H1 (cell line): ENCODE data around the gene SFMBT2. TPM values are rescaled to one million over a fixed set of nuclear protein-coding genes. Genes with fewer than 3 reads are reported as not detected.

ENCODE experiments used
- POLR2AphosphoS5 ChIP-seq: IDR thresholded peaks from 2 replicates; pipeline ENCODE4 v1.6.1; 2011; ENCODE audit warnings: low read depth, low read length
- RBBP5 ChIP-seq: IDR thresholded peaks from 2 replicates; pipeline ENCODE4 v1.7.1; 2012; ENCODE audit warnings: low read depth, mild to moderate bottlenecking, inconsistent platforms, low read length, moderate library complexity, borderline replicate concordance
- polyA plus RNA-seq, 7 experiments: library from polyadenylated mRNA; depleted of rRNA in 3 of 7; stranded (reverse) in 5 of 7; unstranded in 2 of 7; fragments of >200 nt in 5 of 7; fragments of 200-250 nt in 2 of 7; gene quantifications; 1 replicate in 5 of 7; 2 replicates in 1 of 7; 4 replicates in 1 of 7; pipeline versions ENCODE4 v1.2.1 to v1.2.3, GENCODE V29; 2011 to 2013; ENCODE audit warnings: missing spikeins in 2 of 7, mixed read lengths in 2 of 7
- total RNA-seq: library from RNA; stranded (reverse); fragmentation: NEBNext Ultra II Directional; extraction: Animal tissue kit (Norgen Biotek cat#: 25700); gene quantifications from 2 replicates; pipeline ENCODE4 v1.2.1, GENCODE V29; 2021

Gene SFMBT2
- total and polyA plus RNA-seq, 2 of the 8 experiments (the other 6 are each of a cell fraction or from before 2014, with no cell fraction given), result 2.9 to 11.0 TPM

DNA sequence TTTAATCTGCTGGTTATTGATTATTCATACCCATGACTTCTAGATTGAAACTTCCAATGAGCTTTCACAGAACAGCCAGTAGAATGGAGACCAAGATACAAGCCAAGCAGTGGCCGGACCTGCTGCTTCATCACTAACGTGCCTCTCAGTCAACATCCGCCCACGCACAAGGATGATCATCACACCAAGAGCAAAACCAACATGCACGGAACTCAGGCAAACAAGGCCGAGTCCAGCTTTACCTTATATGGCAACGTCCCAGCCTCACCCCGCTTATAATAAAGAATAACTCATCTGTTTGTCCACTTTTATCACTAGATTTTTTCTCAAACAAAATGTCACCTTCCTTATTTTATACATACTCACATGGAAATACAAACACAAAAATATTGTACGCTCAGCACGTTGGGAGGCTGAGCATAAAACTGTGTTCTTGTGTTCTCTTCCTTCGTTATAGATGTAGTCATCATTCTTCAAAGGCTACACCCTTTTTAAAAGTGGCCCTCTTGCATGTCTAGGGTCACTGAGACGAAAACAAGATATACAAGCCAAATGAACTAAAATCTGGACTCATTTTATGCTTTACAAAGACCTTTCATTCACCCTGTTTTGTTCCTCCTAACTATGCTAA, 122.7 kb downstream of the SFMBT2 start (continued):
- no peak for TF ChIP-seq RBBP5
- no peak for TF ChIP-seq POLR2AphosphoS5
